PC-9 (cell line): Measurements from ENCODE around the gene GTF2F2.

Source experiments
- CTCF ChIP-seq: fragments of 200-600 bp; sonication (generic); conservative IDR thresholded peaks from 2 replicates; pipeline ENCODE4 v1.6.1; 2017; ENCODE audit warnings: mixed run types, antibody characterized with exemption, mild to moderate bottlenecking, moderate library complexity
- EZH2 ChIP-seq: fragments of 200-600 bp; sonication (generic); IDR thresholded peaks from 2 replicates; pipeline ENCODE4 v1.8.0; 2017; ENCODE audit warnings: antibody characterized with exemption, low read depth

DNA sequence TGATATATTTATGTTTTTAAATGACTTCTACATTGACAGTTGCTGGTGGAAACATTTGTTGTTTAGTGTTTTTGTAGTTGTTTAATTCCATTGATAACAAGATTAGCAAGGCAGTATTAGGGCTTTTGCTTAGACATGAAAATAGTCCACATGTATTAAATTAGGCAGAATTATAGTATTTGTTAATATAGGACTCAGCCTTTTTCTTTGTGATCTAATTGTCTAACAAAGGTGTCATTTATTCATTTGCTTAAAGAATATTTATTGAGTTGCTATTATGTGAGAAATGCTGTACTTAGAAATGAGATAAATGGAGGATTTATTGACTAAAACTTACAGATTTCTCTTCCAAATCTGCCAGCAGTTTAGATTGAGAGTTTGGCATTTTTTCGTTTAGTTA is 122.2 kb downstream of the GTF2F2 start:
- TF ChIP-seq CTCF: no peak
- TF ChIP-seq EZH2: no peak
